Mesothelial cell of epicardium (in vitro differentiated cells): ENCODE results near the gene ITPKC. TPM values are rescaled to one million over a fixed set of nuclear protein-coding genes. Genes with fewer than 3 reads are reported as not detected.
A peak's percentile ranks its signal among the peaks of the same experiment; 100 is the strongest.

Experiments
- DNase-seq, 2 experiments: peaks; one replicate each; pipeline ENCODE4 v3.0.0; 2021; ENCODE audit warnings: low spot score in 2 of 2; ENCODE audit not compliant: unreplicated experiment in 2 of 2
- H3K27ac Mint-ChIP-seq: 2 replicates; pipeline ENCODE4 v1.8.0; 2021; ENCODE audit warnings: mixed read lengths
- H3K27me3 Mint-ChIP-seq: 2 replicates; pipeline ENCODE4 v1.8.0; 2021; ENCODE audit warnings: low read depth, mixed read lengths
- H3K36me3 Mint-ChIP-seq: 2 replicates; pipeline ENCODE4 v1.8.0; 2021; ENCODE audit warnings: mixed read lengths
- H3K4me1 Mint-ChIP-seq: 2 replicates; pipeline ENCODE4 v1.8.0; 2021; ENCODE audit warnings: mixed read lengths
- H3K4me3 Mint-ChIP-seq: 2 replicates; pipeline ENCODE4 v1.8.0; 2021; ENCODE audit warnings: mild to moderate bottlenecking, moderate library complexity, mixed read lengths
- H3K9me3 Mint-ChIP-seq: 2 replicates; pipeline ENCODE4 v1.8.0; 2021; ENCODE audit warnings: mixed read lengths
- CTCF ChIP-seq: fragments of 200-600 bp; sonication (generic); IDR thresholded peaks from one replicate; pipeline ENCODE4 v1.5.0; 2021; ENCODE audit warnings: antibody characterized with exemption; ENCODE audit not compliant: unreplicated experiment
- total RNA-seq: library from RNA; stranded (reverse); gene quantifications from 3 replicates; pipeline ENCODE4 v1.2.1, GENCODE V29; 2021

ITPKC gene
- total RNA-seq, 1 donor from 2014 or later: 28.3 TPM

- Mint-ChIP-seq H3K27me3 (no peaks in the 10 kb centered on the region), H3K4me3 (peak within 1 kb of the TSS; percentile 90), H3K36me3 (peaks cover 10% of the 10 kb centered on the region), H3K4me1 (peaks cover 50% of the 10 kb centered on the region), H3K27ac (peak within 1 kb of the TSS; percentile 97), H3K9me3 (no peaks in the 10 kb centered on the region)
- TF ChIP-seq CTCF: no peak
- peak; percentile 91 to 96 for DNase-seq
These were observed 34.1 kb downstream of the ITPKC start, which contains the start of gene SNRPA for GRCh38 chr19:40750874-40751537. Gene SNRPA (plus strand): TSS chr19:40751203. CDS start chr19:40751409, 206 bp downstream.

GRCh38 chr19:40752257-40752781 is 35.4 kb downstream of the ITPKC start:
- no peaks in the 10 kb centered on the region for H3K27me3 Mint-ChIP-seq
- H3K4me3 Mint-ChIP-seq: peak overlapping the region; percentile 90
- peak overlapping the region; percentile 97 for H3K27ac Mint-ChIP-seq
- DNase-seq: no peak
- H3K36me3 Mint-ChIP-seq: peaks cover 16% of the 10 kb centered on the region
- no peaks in the 10 kb centered on the region for H3K9me3 Mint-ChIP-seq
- H3K4me1 Mint-ChIP-seq: peaks cover 53% of the 10 kb centered on the region
- TF ChIP-seq CTCF: no peak

- TF ChIP-seq CTCF: no peak
These were observed 37.8 kb downstream of the ITPKC start for GRCh38 chr19:40754611-40755247.

GRCh38 chr19:40755248-40755624 is 38.3 kb downstream of the ITPKC start:
- Mint-ChIP-seq H3K27ac (no peak overlapping the region), H3K9me3 (no peaks in the 10 kb centered on the region), H3K4me1 (peaks cover 34% of the 10 kb centered on the region), H3K36me3 (peaks cover 28% of the 10 kb centered on the region), H3K4me3 (no peak overlapping the region), H3K27me3 (no peaks in the 10 kb centered on the region)
- DNase-seq: no peak
- no peak for TF ChIP-seq CTCF

More at GRCh38 chr19:40754611-40755247, 37.8 kb downstream of the ITPKC start:
- Mint-ChIP-seq H3K27ac (peak overlapping the region; percentile 96), H3K4me3 (peak overlapping the region; percentile 51), H3K4me1 (peaks cover 39% of the 10 kb centered on the region), H3K9me3 (no peaks in the 10 kb centered on the region), H3K36me3 (peaks cover 25% of the 10 kb centered on the region), H3K27me3 (no peaks in the 10 kb centered on the region)
- DNase-seq: no peak

GRCh38 chr19:40755791-40756190 is 38.9 kb downstream of the ITPKC start:
- Mint-ChIP-seq H3K36me3 (peaks cover 34% of the 10 kb centered on the region), H3K4me3 (no peak overlapping the region), H3K4me1 (peaks cover 31% of the 10 kb centered on the region), H3K9me3 (no peaks in the 10 kb centered on the region), H3K27ac (no peak overlapping the region), H3K27me3 (no peaks in the 10 kb centered on the region)
- DNase-seq: no peak
- TF ChIP-seq CTCF: no peak
